Keratinocyte (primary cell): ENCODE results near the gene ACACB. TPM values are rescaled to one million over a fixed set of nuclear protein-coding genes. Genes with fewer than 3 reads are reported as not detected.

ENCODE experiments used
- DNase-seq: peaks from one replicate; pipeline ENCODE4 v3.0.0-alpha.2; 2011; ENCODE audit warnings: low read depth, missing footprints, low spot score
- FAIRE-seq: peaks from 2 replicates; lab custom pipeline; 2011; peaks lifted over from hg19 to GRCh38; lab: Jason Lieb, UNC
- H2AFZ ChIP-seq: 2 replicates; pipeline ENCODE4 v1.6.0; 2012; ENCODE audit warnings: low read length, control low read depth, inconsistent platforms; ENCODE audit not compliant: control insufficient read depth
- H3K27ac ChIP-seq: 2 replicates; pipeline ENCODE4 v1.5.1; 2011; ENCODE audit warnings: low read length; ENCODE audit not compliant: control insufficient read depth, insufficient read depth
- H3K27me3 ChIP-seq: 3 replicates; pipeline ENCODE4 v1.6.0; 2011; ENCODE audit warnings: low read length; ENCODE audit not compliant: control insufficient read depth, insufficient read depth; ENCODE audit errors: extremely low read depth
- H3K36me3 ChIP-seq, 2 experiments: 2 replicates in 1 of 2; 3 replicates in 1 of 2; pipeline ENCODE4 v1.5.1; 2011; ENCODE audit warnings: low read length in 2 of 2, mild to moderate bottlenecking in 1 of 2; ENCODE audit not compliant: control insufficient read depth in 2 of 2, insufficient read depth in 2 of 2; ENCODE audit errors: extremely low read depth in 1 of 2
- H3K4me1 ChIP-seq: 3 replicates; pipeline ENCODE4 v1.5.1; 2011; ENCODE audit warnings: low read length; ENCODE audit not compliant: control insufficient read depth, insufficient read depth; ENCODE audit errors: extremely low read depth
- H3K4me2 ChIP-seq: 3 replicates; pipeline ENCODE4 v1.6.0; 2011; ENCODE audit warnings: low read depth, low read length; ENCODE audit not compliant: control insufficient read depth, insufficient read depth; ENCODE audit errors: extremely low read depth
- H3K4me3 ChIP-seq, 3 experiments: fragments of 200-600 bp in 1 of 3; sonication (generic) in 1 of 3; 2 replicates in 2 of 3; 3 replicates in 1 of 3; pipeline ENCODE4 v1.5.1; 2011 to 2016; ENCODE audit warnings: low read length in 3 of 3, mild to moderate bottlenecking in 3 of 3, control low read depth in 2 of 3, inconsistent platforms in 1 of 3, low read depth in 1 of 3, mixed read lengths in 1 of 3, mixed run types in 1 of 3, moderate library complexity in 1 of 3; ENCODE audit not compliant: control insufficient read depth in 2 of 3, insufficient read depth in 2 of 3; ENCODE audit errors: extremely low read depth in 1 of 3
- H3K79me2 ChIP-seq: 2 replicates; pipeline ENCODE4 v1.6.0; 2012; ENCODE audit warnings: low read length; ENCODE audit not compliant: control insufficient read depth, insufficient read depth
- H3K9ac ChIP-seq: 3 replicates; pipeline ENCODE4 v1.6.0; 2011; ENCODE audit warnings: low read length; ENCODE audit not compliant: control insufficient read depth, insufficient read depth; ENCODE audit errors: extremely low read depth
- H3K9me1 ChIP-seq: 3 replicates; pipeline ENCODE4 v1.6.0; 2011; ENCODE audit warnings: low read length; ENCODE audit not compliant: control insufficient read depth, insufficient read depth; ENCODE audit errors: extremely low read depth
- H3K9me3 ChIP-seq: 2 replicates; pipeline ENCODE4 v1.5.1; 2012; ENCODE audit warnings: low read depth, low read length; ENCODE audit not compliant: control insufficient read depth
- H4K20me1 ChIP-seq: 3 replicates; pipeline ENCODE4 v1.6.0; 2011; ENCODE audit warnings: low read length; ENCODE audit not compliant: control insufficient read depth, insufficient read depth; ENCODE audit errors: extremely low read depth
- EZH2 ChIP-seq: IDR thresholded peaks from one replicate; pipeline ENCODE4 v1.6.1; 2012; ENCODE audit warnings: inconsistent platforms, mild to moderate bottlenecking, low read length, moderate library complexity
- dilution Hi-C: fragments of 300-500 bp; cut with MboI; formaldehyde crosslinking; loops from one replicate; pipeline ENCODE4 v1.7.0; 2020; ENCODE audit warnings: low sequenced_read_pairs; ENCODE audit not compliant: extremely low pct_ligation_motif_present
- polyA plus RNA-seq, 5 experiments: library from polyadenylated mRNA; depleted of rRNA in 3 of 5; stranded (reverse) in 3 of 5; stranded (forward) in 1 of 5; unstranded in 1 of 5; fragments of >200 nt; gene quantifications; 1 replicate in 1 of 5; 2 replicates in 3 of 5; 3 replicates in 1 of 5; pipeline versions ENCODE4 v1.2.1 to v1.2.3, GENCODE V29; 2011 to 2012; ENCODE audit warnings: missing spikeins in 2 of 5, low read depth in 1 of 5, low replicate concordance in 1 of 5
- TF ChIP-seq, protein P1 (sequence below), 3 experiments: IDR thresholded peaks in 1 of 3; conservative IDR thresholded peaks in 1 of 3; optimal IDR thresholded peaks in 1 of 3; 2 replicates in 2 of 3; 3 replicates in 1 of 3; pipeline versions ENCODE3 to v1.5.1; 2011; ENCODE audit warnings: low read length in 3 of 3, mild to moderate bottlenecking in 3 of 3, moderate library complexity in 2 of 3, control low read depth in 1 of 3, inconsistent platforms in 1 of 3; ENCODE audit not compliant: insufficient read depth in 2 of 3; ENCODE audit errors: extremely low read depth in 1 of 3

Gene ACACB
- polyA plus RNA-seq, 1 donor (not counting 4 experiments of a cell fraction or from before 2014, with no cell fraction given): 1.3 TPM

GRCh38 chr12:109230193-109230592 lies 113.8 kb downstream of the ACACB start:
- dilution Hi-C loops: no loop called here

GRCh38 chr12:109232731-109233130 lies 116.3 kb downstream of the ACACB start:
- Histone ChIP-seq H3K36me3 (no peaks in the 10 kb centered on the region), H3K9me3 (no peaks in the 10 kb centered on the region)
- no peak for TF ChIP-seq EZH2
- TF ChIP-seq, protein P1, sequence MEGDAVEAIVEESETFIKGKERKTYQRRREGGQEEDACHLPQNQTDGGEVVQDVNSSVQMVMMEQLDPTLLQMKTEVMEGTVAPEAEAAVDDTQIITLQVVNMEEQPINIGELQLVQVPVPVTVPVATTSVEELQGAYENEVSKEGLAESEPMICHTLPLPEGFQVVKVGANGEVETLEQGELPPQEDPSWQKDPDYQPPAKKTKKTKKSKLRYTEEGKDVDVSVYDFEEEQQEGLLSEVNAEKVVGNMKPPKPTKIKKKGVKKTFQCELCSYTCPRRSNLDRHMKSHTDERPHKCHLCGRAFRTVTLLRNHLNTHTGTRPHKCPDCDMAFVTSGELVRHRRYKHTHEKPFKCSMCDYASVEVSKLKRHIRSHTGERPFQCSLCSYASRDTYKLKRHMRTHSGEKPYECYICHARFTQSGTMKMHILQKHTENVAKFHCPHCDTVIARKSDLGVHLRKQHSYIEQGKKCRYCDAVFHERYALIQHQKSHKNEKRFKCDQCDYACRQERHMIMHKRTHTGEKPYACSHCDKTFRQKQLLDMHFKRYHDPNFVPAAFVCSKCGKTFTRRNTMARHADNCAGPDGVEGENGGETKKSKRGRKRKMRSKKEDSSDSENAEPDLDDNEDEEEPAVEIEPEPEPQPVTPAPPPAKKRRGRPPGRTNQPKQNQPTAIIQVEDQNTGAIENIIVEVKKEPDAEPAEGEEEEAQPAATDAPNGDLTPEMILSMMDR (optimal IDR thresholded peaks at IDR 0.05 in 1 of 3, IDR thresholded peaks at IDR 0.05 in 1 of 3, conservative IDR thresholded peaks at IDR 0.05 in 1 of 3; ENCODE audit: extremely low read depth in 1 of 3, insufficient read depth in 2 of 3, low read length in 3 of 3): no peak

More at GRCh38 chr12:109230193-109230592, 113.8 kb downstream of the ACACB start:
- no peak overlapping the region for H3K4me2 ChIP-seq
- H3K4me1 ChIP-seq: no peaks in the 10 kb centered on the region
- no peak overlapping the region for H3K27ac ChIP-seq
- no peaks in the 10 kb centered on the region for H3K9me3 ChIP-seq
- no peaks in the 10 kb centered on the region for H3K79me2 ChIP-seq
- H4K20me1 ChIP-seq: no peaks in the 10 kb centered on the region
- FAIRE-seq (no peak), DNase-seq (no peak)
- no peak overlapping the region for H3K4me3 ChIP-seq
- TF ChIP-seq, protein P1 (optimal IDR thresholded peaks at IDR 0.05 in 1 of 3, IDR thresholded peaks at IDR 0.05 in 1 of 3, conservative IDR thresholded peaks at IDR 0.05 in 1 of 3; ENCODE audit: extremely low read depth in 1 of 3, insufficient read depth in 2 of 3, low read length in 3 of 3): no peak
- no peak for TF ChIP-seq EZH2
- no peak overlapping the region for H3K9ac ChIP-seq
- no peaks in the 10 kb centered on the region for H3K36me3 ChIP-seq
- H2AFZ ChIP-seq: no peak overlapping the region
- H3K27me3 ChIP-seq: no peaks in the 10 kb centered on the region
- no peaks in the 10 kb centered on the region for H3K9me1 ChIP-seq

More at GRCh38 chr12:109232731-109233130, 116.3 kb downstream of the ACACB start:
- DNase-seq (no peak), FAIRE-seq (no peak)
- Histone ChIP-seq H3K79me2 (no peaks in the 10 kb centered on the region), H2AFZ (no peak overlapping the region), H3K9ac (no peak overlapping the region), H4K20me1 (no peaks in the 10 kb centered on the region), H3K27me3 (no peaks in the 10 kb centered on the region), H3K9me1 (no peaks in the 10 kb centered on the region), H3K27ac (no peak overlapping the region), H3K4me3 (no peak overlapping the region), H3K4me2 (no peak overlapping the region), H3K4me1 (no peaks in the 10 kb centered on the region)
- dilution Hi-C loops: no loop called here
